ENCODE results near the gene TYK2. TPM values are rescaled to one million over a fixed set of nuclear protein-coding genes. Genes with fewer than 3 reads are reported as not detected.

The TYK2 gene
- total and polyA plus RNA-seq, 9 of the 15 experiments (the other 6 are each of a cell fraction or from before 2014, with no cell fraction given), result 15.0 to 182 (median 85.9) TPM

DNA sequence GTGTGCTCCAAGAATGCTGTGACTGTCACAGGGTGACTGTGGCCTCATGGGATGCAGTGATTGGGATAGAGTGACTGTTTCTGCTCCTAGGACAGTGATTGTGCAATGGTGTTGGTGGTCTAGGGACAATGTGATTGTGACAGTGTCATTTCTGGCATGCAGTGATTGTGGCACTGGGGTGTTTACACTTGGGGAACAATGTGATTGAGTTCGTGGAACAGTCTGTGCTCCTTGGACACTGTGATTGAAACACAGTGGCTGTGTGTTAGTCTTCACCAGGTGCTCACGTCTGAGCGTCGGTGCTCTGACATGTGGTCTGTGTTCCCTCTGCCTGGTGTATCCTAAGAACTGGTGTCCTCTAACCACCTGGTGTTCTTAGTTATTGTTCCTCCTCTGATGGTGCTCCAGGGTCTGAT is 41.7 kb upstream of the TYK2 start (continued):
- TF ChIP-seq, protein P1, sequence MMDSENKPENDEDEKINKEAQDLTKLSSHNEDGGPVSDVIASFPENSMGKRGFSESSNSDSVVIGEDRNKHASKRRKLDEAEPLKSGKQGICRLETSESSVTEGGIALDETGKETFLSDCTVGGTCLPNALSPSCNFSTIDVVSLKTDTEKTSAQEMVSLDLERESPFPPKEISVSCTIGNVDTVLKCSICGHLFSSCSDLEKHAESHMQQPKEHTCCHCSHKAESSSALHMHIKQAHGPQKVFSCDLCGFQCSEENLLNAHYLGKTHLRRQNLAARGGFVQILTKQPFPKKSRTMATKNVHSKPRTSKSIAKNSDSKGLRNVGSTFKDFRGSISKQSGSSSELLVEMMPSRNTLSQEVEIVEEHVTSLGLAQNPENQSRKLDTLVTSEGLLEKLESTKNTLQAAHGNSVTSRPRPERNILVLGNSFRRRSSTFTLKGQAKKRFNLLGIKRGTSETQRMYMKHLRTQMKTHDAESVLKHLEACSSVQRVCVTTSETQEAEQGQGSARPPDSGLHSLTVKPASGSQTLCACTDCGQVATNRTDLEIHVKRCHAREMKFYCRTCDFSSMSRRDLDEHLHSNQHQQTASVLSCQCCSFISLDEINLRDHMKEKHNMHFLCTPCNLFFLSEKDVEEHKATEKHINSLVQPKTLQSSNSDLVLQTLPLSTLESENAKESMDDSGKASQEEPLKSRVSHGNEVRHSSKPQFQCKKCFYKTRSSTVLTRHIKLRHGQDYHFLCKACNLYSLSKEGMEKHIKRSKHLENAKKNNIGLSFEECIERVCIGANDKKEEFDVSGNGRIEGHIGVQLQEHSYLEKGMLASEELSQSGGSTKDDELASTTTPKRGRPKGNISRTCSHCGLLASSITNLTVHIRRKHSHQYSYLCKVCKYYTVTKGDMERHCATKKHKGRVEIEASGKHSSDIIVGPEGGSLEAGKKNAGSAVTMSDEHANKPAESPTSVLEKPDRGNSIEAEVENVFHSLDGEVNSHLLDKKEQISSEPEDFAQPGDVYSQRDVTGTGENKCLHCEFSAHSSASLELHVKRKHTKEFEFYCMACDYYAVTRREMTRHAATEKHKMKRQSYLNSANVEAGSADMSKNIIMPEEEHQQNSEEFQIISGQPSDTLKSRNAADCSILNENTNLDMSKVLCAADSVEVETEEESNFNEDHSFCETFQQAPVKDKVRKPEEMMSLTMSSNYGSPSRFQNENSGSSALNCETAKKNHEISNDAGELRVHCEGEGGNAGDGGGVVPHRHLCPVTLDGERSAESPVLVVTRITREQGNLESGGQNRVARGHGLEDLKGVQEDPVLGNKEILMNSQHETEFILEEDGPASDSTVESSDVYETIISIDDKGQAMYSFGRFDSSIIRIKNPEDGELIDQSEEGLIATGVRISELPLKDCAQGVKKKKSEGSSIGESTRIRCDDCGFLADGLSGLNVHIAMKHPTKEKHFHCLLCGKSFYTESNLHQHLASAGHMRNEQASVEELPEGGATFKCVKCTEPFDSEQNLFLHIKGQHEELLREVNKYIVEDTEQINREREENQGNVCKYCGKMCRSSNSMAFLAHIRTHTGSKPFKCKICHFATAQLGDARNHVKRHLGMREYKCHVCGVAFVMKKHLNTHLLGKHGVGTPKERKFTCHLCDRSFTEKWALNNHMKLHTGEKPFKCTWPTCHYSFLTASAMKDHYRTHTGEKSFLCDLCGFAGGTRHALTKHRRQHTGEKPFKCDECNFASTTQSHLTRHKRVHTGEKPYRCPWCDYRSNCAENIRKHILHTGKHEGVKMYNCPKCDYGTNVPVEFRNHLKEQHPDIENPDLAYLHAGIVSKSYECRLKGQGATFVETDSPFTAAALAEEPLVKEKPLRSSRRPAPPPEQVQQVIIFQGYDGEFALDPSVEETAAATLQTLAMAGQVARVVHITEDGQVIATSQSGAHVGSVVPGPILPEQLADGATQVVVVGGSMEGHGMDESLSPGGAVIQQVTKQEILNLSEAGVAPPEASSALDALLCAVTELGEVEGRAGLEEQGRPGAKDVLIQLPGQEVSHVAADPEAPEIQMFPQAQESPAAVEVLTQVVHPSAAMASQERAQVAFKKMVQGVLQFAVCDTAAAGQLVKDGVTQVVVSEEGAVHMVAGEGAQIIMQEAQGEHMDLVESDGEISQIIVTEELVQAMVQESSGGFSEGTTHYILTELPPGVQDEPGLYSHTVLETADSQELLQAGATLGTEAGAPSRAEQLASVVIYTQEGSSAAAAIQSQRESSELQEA (IDR thresholded peaks at IDR 0.05; ENCODE audit: low read depth), result no peak
- TF ChIP-seq ZNF668 (CRISPR knock-in tag; IDR thresholded peaks at IDR 0.05) (no peak), ZNF41 (CRISPR knock-in tag; conservative IDR thresholded peaks at IDR 0.05) (no peak), EP300 (IDR thresholded peaks at IDR 0.05; ENCODE audit: low read length) (no peak), ZNF263 (CRISPR knock-in tag; IDR thresholded peaks at IDR 0.05; ENCODE audit: borderline replicate concordance) (peak; percentile 91), HDAC1 (IDR thresholded peaks at IDR 0.05) (peak in 1 of 2 experiments; percentile 80; a peak in 2 of 4 replicates), DACH1 (IDR thresholded peaks at IDR 0.05; ENCODE audit: partially characterized antibody) (peak; percentile 13), HEY1 (CRISPR knock-in tag; IDR thresholded peaks at IDR 0.05; ENCODE audit: borderline replicate concordance) (no peak), ZNF561 (CRISPR knock-in tag; conservative IDR thresholded peaks at IDR 0.05) (no peak), HDAC2 (IDR thresholded peaks at IDR 0.05) (peak; percentile 55; the same call in 1 of the 2 replicates), ZNF76 (CRISPR knock-in tag; IDR thresholded peaks at IDR 0.05; ENCODE audit: borderline replicate concordance) (no peak), E4F1 (CRISPR knock-in tag; IDR thresholded peaks at IDR 0.05; ENCODE audit: borderline replicate concordance) (no peak), ZC3H4 (CRISPR knock-in tag; IDR thresholded peaks at IDR 0.05; ENCODE audit: borderline replicate concordance) (no peak), EHMT2 (IDR thresholded peaks at IDR 0.05) (no peak), GTF2F1 (IDR thresholded peaks at IDR 0.05; ENCODE audit: low read depth, low read length) (no peak), BRD9 (IDR thresholded peaks at IDR 0.05; ENCODE audit: low read depth, partially characterized antibody) (no peak), ZFX (CRISPR knock-in tag; IDR thresholded peaks at IDR 0.05) (no peak), RFX7 (CRISPR knock-in tag; IDR thresholded peaks at IDR 0.05) (no peak), SIRT6 (IDR thresholded peaks at IDR 0.05; ENCODE audit: low read depth, low read length) (no peak), KDM1A (IDR thresholded peaks at IDR 0.05) (peak; percentile 88 to 92)
- TF ChIP-seq, protein P2, sequence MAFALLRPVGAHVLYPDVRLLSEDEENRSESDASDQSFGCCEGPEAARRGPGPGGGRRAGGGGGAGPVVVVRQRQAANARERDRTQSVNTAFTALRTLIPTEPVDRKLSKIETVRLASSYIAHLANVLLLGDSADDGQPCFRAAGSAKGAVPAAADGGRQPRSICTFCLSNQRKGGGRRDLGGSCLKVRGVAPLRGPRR (CRISPR knock-in tag; IDR thresholded peaks at IDR 0.05), result no peak

Measured in K562 (cell line).